GM12801 (cell line): ENCODE results near the gene MYH7.

Experiments used
- TF ChIP-seq, protein P1 (sequence below): IDR thresholded peaks from one replicate; pipeline ENCODE4 v1.5.1; 2011; ENCODE audit warnings: control low read depth; ENCODE audit not compliant: insufficient read length; ENCODE audit errors: extremely low read depth

The MYH7 gene

DNA sequence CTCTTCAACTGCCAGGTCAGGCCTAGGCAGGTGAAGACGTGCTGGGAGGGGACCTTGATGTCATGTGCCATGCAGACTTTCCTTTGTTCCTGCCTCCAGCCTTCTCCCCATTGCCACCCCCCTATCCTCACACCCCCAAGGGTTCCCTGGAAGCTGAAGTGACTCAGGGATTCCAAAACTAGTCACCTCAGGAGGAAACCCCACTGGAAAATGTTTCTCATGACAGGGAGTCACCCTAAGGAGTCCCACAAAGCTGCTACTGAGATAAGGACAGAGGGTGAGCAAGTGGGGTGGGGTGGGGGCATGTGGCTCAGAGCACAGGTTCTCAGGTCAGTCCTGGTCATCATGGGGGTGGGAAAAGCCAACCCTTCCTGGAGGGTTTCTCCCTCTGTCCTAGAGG is 65.2 kb downstream of the MYH7 start:
- TF ChIP-seq, protein P1, sequence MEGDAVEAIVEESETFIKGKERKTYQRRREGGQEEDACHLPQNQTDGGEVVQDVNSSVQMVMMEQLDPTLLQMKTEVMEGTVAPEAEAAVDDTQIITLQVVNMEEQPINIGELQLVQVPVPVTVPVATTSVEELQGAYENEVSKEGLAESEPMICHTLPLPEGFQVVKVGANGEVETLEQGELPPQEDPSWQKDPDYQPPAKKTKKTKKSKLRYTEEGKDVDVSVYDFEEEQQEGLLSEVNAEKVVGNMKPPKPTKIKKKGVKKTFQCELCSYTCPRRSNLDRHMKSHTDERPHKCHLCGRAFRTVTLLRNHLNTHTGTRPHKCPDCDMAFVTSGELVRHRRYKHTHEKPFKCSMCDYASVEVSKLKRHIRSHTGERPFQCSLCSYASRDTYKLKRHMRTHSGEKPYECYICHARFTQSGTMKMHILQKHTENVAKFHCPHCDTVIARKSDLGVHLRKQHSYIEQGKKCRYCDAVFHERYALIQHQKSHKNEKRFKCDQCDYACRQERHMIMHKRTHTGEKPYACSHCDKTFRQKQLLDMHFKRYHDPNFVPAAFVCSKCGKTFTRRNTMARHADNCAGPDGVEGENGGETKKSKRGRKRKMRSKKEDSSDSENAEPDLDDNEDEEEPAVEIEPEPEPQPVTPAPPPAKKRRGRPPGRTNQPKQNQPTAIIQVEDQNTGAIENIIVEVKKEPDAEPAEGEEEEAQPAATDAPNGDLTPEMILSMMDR: no peak

DNA sequence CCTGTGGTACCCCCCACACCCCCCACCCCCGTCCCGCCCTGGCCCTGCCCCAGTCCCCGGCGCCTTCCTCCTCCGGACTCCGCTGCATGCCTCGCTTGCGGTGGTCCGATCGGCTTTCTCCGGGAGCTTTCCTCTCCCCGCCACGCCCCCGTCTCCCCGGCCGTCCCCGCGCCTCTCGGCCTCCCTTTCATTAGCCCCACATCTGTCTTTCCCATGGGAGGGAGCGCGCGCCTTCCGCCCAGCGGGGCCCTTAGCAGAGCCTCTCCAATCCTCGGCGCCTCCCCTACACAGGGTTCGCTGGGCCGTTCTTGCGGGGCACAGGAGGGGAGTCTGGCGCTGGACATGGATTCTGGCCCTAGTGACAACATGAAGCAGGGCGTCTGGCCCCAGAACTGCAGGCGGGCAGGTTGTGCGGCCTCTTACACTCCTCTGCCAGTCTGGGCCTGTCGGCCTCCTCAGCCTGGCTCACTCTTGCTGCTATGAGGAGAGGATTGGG is 69.0 kb downstream of the MYH7 start:
- TF ChIP-seq, protein P1: no peak

DNA sequence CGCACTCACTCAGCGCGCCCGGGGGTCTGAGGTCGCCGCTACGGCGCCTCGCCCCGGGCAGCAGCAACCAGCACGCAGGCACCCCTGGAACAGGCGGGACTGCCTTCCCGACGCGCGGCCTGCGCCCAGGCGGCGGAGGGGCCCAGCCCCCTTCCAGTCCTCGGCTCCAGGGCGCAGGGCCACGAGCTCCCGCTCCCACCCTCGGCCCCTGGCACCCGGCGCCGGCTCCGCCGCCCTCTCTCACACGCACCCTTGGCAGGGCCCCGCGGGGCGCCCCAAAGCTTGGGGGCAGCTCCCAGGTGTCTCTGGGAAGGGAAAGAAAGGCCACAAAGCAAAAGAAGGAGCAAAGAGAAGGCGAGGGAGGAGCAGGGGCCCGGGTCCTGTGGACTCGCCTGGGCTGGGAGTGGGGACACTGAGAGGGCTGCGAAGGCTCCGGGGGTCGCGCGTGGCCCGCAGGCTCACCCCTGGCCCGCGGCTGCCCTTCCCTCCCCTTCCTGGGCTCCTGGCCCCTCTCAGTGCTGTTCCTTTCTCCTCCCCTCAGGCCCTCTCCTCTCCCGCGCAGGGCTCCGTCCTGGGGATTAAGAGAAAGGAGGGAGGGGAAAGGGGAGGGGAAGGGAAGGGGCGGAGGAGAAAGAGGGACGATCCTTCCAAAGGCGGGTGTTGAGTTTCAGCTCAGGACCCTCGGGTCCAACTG is 69.6 kb downstream of the MYH7 start:
- TF ChIP-seq, protein P1: no peak

DNA sequence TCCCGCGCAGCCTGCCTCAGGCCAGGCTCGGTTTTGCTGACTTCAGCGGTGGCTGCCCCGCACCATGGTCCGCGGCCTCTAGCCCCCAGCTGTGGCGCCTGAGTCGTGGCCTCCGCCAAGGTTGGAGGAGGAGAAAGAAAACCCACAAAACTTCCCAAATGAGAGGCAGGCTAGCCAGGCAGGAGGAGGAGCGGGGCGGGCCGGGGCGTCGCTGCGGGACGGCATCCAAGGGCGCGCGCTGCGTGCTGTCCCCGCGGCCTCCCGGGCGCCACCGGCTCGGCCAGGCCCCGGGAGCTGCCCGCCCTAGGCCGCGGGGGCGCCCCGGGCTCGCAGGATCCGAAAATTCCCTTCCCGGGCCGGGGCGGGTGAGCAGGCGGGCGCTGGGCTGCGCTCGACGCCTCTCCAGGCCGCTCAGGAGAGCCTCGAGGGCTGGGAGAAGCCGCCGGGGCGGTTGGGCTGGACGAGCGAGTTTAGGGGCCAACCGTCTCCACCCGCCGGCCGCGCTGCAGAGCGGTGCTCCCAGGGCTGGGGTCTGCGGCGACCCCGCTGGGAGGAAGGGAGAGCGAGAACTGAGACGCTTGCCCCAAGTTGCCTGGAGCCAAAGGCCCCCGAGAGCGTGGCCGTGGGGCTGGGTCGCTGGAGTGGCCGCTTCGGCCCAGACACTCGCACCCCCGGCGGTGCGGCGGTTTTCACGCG is 70.3 kb downstream of the MYH7 start, which contains the start of gene EFS:
Gene EFS (minus strand): TSS at position 137 of the 696 bp plus-strand sequence. CDS start 147 bp downstream, outside the sequence.
- TF ChIP-seq, protein P1: no peak

- TF ChIP-seq, protein P1: no peak
Measured at GRCh38 chr14:23364164-23365035, 71.1 kb downstream of the MYH7 start.
